T-cell (primary cell): ENCODE results near the gene SH2D7. TPM values are rescaled to one million over a fixed set of nuclear protein-coding genes. Genes with fewer than 3 reads are reported as not detected.
A peak's percentile ranks its signal among the peaks of the same experiment; 100 is the strongest.

ENCODE experiments used
- ATAC-seq, 4 experiments: fragments of 200-7000 bp in 3 of 4; fragments of 150-1000 bp in 1 of 4; cut with Tn5 transposase; replicated peaks in 1 of 4; 1 replicate in 3 of 4; 2 replicates in 1 of 4; pipeline ENCODE4 v1.10.0; 2021; ENCODE audit warnings: moderate library complexity in 3 of 4, mild to moderate bottlenecking in 2 of 4, moderate number of reproducible peaks in 1 of 4
- CTCF ChIA-PET, 2 donors: fragments of 300-600 bp; sonication (Branson Sonifier 250); formaldehyde crosslinking; loops; one replicate each; lab custom pipeline; 2022; ENCODE audit warnings: antibody characterized with exemption in 2 of 2; lab: Charles Lee
- POLR2A ChIA-PET, 2 donors: fragments of 300-600 bp; sonication (Branson Sonifier 250); formaldehyde crosslinking; loops; one replicate each; lab custom pipeline; 2022; ENCODE audit warnings: antibody characterized with exemption in 2 of 2; lab: Charles Lee
- DNase-seq, 35 experiments: peaks; one replicate each; pipeline versions ENCODE4 v3.0.0 to v3.0.0-alpha.2; 2013 to 2023
- H3K27ac ChIP-seq: one replicate; pipeline ENCODE4 v1.5.1; 2013; ENCODE audit warnings: low read length
- H3K27me3 ChIP-seq, 2 experiments: replicated peaks in 1 of 2; 1 replicate in 1 of 2; 2 replicates in 1 of 2; pipeline versions ENCODE4 v1.6.1 to v1.7.0; 2013; ENCODE audit warnings: low read length in 1 of 2, mixed read lengths in 1 of 2; ENCODE audit not compliant: control insufficient read depth in 2 of 2, insufficient read depth in 2 of 2; ENCODE audit errors: extremely low read depth in 1 of 2
- H3K36me3 ChIP-seq, 2 donors: 1 replicate in 1 of 2; 2 replicates in 1 of 2; pipeline versions ENCODE4 v1.6.1 to v1.7.0; 2013; ENCODE audit warnings: low read length in 1 of 2; ENCODE audit not compliant: control insufficient read depth in 2 of 2, insufficient read depth in 1 of 2; ENCODE audit errors: extremely low read depth in 1 of 2
- H3K4me1 ChIP-seq, 2 experiments: 1 replicate in 1 of 2; 2 replicates in 1 of 2; pipeline versions ENCODE4 v1.6.1 to v1.7.0; 2013; ENCODE audit warnings: low read length in 2 of 2, mixed read lengths in 1 of 2; ENCODE audit not compliant: insufficient read depth in 2 of 2, control insufficient read depth in 1 of 2; ENCODE audit errors: extremely low read depth in 1 of 2
- H3K4me3 ChIP-seq, 2 donors: 1 replicate in 1 of 2; 2 replicates in 1 of 2; pipeline versions ENCODE4 v1.5.1 to v1.7.0; 2013; ENCODE audit warnings: mild to moderate bottlenecking in 2 of 2, low read length in 1 of 2, moderate library complexity in 1 of 2; ENCODE audit not compliant: control insufficient read depth in 1 of 2; ENCODE audit errors: extremely low read depth in 1 of 2
- H3K9me3 ChIP-seq: 2 replicates; pipeline ENCODE4 v1.7.0; 2013
- H3K27ac Mint-ChIP-seq, 2 donors: one replicate each; pipeline ENCODE4 v1.8.0; 2020 to 2021; ENCODE audit warnings: mild to moderate bottlenecking in 2 of 2, mixed read lengths in 2 of 2
- H3K27me3 Mint-ChIP-seq, 2 donors: one replicate each; pipeline ENCODE4 v1.8.0; 2021 to 2022; ENCODE audit warnings: mixed read lengths in 2 of 2
- H3K36me3 Mint-ChIP-seq: one replicate; pipeline ENCODE4 v1.8.0; 2021; ENCODE audit warnings: mixed read lengths
- H3K4me1 Mint-ChIP-seq, 3 donors: one replicate each; pipeline ENCODE4 v1.8.0; 2020 to 2022; ENCODE audit warnings: mixed read lengths in 3 of 3, mild to moderate bottlenecking in 1 of 3
- H3K4me3 Mint-ChIP-seq, 3 donors: one replicate each; pipeline ENCODE4 v1.8.0; 2020 to 2022; ENCODE audit warnings: mild to moderate bottlenecking in 3 of 3, mixed read lengths in 3 of 3, moderate library complexity in 3 of 3
- H3K9me3 Mint-ChIP-seq, 3 donors: one replicate each; pipeline ENCODE4 v1.8.0; 2020 to 2022; ENCODE audit warnings: mixed read lengths in 3 of 3
- WGBS: methylation state at CpG from one replicate; pipeline ENCODE4 v1.1.5; 2013; ENCODE audit warnings: missing lambda C conversion rate; ENCODE audit not compliant: insufficient coverage; 5-methylcytosine and 5-hydroxymethylcytosine counted together
- total RNA-seq, 35 experiments: library from RNA in 6 of 35; stranded (reverse) in 6 of 35; fragments of 120-200 nt in 1 of 35; gene quantifications; one replicate each; pipeline versions ENCODE4 v1.2.1 to v1.2.4 and lab custom pipeline; 2013 to 2026

Gene SH2D7
- total RNA-seq, 5 donors from 2014 or later (not counting 1 experiment from before 2014, with no cell fraction given), result not detected

GRCh38 chr15:78079298-78080087 lies 12.9 kb upstream of the SH2D7 start:
- ATAC-seq, result no peak
- Mint-ChIP-seq H3K4me3 (peak overlapping the region in 1 of 3 donors; percentile 8), H3K27me3 (no peaks in the 10 kb centered on the region), H3K9me3 (no peaks in the 10 kb centered on the region), H3K4me1 (peaks cover 19 to 34% (median 26%) of the 10 kb centered on the region in 3 donors), H3K36me3 (peaks cover 7% of the 10 kb centered on the region), H3K27ac (peak overlapping the region; percentile 37 to 65)
- ChIA-PET POLR2A (no interaction called here), CTCF (interaction anchor here (0.6 to 1.7 kb wide), 3 partner anchors 20 to 331 kb away, joined by 3 to 4 read pairs (median 3); no protein-coding TSS in a partner anchor)
- H3K4me1 ChIP-seq, result peaks cover 8 to 29% of the 10 kb centered on the region in 2 experiments
- no peak overlapping the region for H3K27ac ChIP-seq
- H3K27me3 ChIP-seq, result no peaks in the 10 kb centered on the region
- no peaks in the 10 kb centered on the region for H3K9me3 ChIP-seq
- no peak for DNase-seq
- no peak overlapping the region for H3K4me3 ChIP-seq
- WGBS, result 92% methylated on average over 4 of the region's 11 CpGs
- H3K36me3 ChIP-seq, result no peaks in the 10 kb centered on the region

GRCh38 chr15:78080088-78080460 lies 12.3 kb upstream of the SH2D7 start:
- no peaks in the 10 kb centered on the region for H3K27me3 Mint-ChIP-seq
- Histone ChIP-seq H3K9me3 (no peaks in the 10 kb centered on the region), H3K27ac (no peak overlapping the region), H3K27me3 (no peaks in the 10 kb centered on the region), H3K4me3 (no peak overlapping the region), H3K36me3 (no peaks in the 10 kb centered on the region), H3K4me1 (peaks cover 8 to 28% of the 10 kb centered on the region in 2 experiments)
- CTCF ChIA-PET, result no interaction called here
- 98% methylated on average over 6 of the region's 8 CpGs for whole genome bisulfite sequencing
- H3K9me3 Mint-ChIP-seq, result no peaks in the 10 kb centered on the region
- POLR2A ChIA-PET, result no interaction called here
- no peak overlapping the region for H3K4me3 Mint-ChIP-seq
- H3K36me3 Mint-ChIP-seq, result peaks cover 4% of the 10 kb centered on the region
- no peak for ATAC-seq
- no peak for DNase-seq
- H3K4me1 Mint-ChIP-seq, result peaks cover 14 to 28% (median 22%) of the 10 kb centered on the region in 3 donors
- peak overlapping the region; percentile 25 to 37 for H3K27ac Mint-ChIP-seq

DNA sequence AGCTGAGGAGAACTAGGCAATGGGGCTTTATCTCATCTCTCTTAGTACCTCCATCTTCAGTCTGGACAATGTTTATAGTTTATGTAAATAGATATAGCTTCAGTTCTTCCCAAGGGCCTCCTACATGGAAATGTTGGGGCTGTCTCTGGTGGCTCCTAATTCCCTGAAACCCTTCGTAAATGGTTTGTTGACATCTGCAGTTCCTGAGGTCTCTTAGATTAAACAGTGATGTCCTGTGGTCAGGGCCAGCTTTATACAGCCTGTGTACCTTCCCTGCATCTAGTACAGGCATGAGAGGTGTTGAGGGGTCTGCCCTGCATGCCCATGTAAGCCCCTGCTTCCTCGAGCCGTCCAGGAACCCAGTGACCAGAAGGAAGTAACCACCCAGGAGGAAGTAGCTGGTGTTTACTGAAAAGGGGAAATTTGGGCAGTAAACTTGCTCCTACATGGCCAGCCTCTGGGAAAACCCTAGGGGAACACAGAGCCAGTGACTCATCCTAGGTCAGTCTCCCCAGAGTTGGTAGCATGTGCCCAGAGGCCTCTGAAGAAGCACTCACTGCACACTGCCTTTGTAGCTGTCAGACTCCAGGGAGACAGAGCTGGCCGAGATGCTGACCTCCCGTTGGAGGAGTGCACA lies 10.1 kb upstream of the SH2D7 start:
- ChIA-PET CTCF (no interaction called here), POLR2A (no interaction called here)
- WGBS, result 58% methylated on average over 5 of the region's 5 CpGs
- Mint-ChIP-seq H3K27me3 (no peaks in the 10 kb centered on the region), H3K36me3 (no peaks in the 10 kb centered on the region), H3K9me3 (no peaks in the 10 kb centered on the region), H3K4me1 (peaks cover 6 to 8% (median 6%) of the 10 kb centered on the region in 3 donors), H3K27ac (peak overlapping the region in 1 of 2 donors; percentile 31), H3K4me3 (no peak overlapping the region)
- ATAC-seq (no peak), DNase-seq (no peak)
- Histone ChIP-seq H3K27ac (no peak overlapping the region), H3K27me3 (no peaks in the 10 kb centered on the region), H3K9me3 (no peaks in the 10 kb centered on the region), H3K4me1 (peaks cover 3 to 9% of the 10 kb centered on the region in 2 experiments), H3K36me3 (no peaks in the 10 kb centered on the region), H3K4me3 (no peak overlapping the region)

GRCh38 chr15:78082743-78083110 lies 9.6 kb upstream of the SH2D7 start:
- Mint-ChIP-seq H3K4me3 (no peak overlapping the region), H3K36me3 (no peaks in the 10 kb centered on the region), H3K4me1 (peaks cover 6 to 7% (median 6%) of the 10 kb centered on the region in 3 donors), H3K27me3 (no peaks in the 10 kb centered on the region), H3K27ac (no peak overlapping the region), H3K9me3 (no peaks in the 10 kb centered on the region)
- Histone ChIP-seq H3K9me3 (no peaks in the 10 kb centered on the region), H3K27me3 (no peaks in the 10 kb centered on the region), H3K27ac (no peak overlapping the region), H3K4me1 (peaks cover 3 to 8% of the 10 kb centered on the region in 2 experiments), H3K36me3 (no peaks in the 10 kb centered on the region), H3K4me3 (no peak overlapping the region)
- CTCF ChIA-PET, result no interaction called here
- POLR2A ChIA-PET, result no interaction called here
- ATAC-seq, result no peak
- DNase-seq, result no peak
- 100% methylated on average over 1 of the region's 1 CpG for WGBS

- Mint-ChIP-seq H3K27me3 (no peaks in the 10 kb centered on the region), H3K9me3 (no peaks in the 10 kb centered on the region), H3K36me3 (no peaks in the 10 kb centered on the region), H3K27ac (no peak overlapping the region), H3K4me3 (no peak overlapping the region), H3K4me1 (peaks cover 2 to 3% (median 2%) of the 10 kb centered on the region in 3 donors)
- CTCF ChIA-PET, result no interaction called here
- DNase-seq (no peak), ATAC-seq (no peak)
- POLR2A ChIA-PET, result interaction anchor here in 1 of 2 donors (0.6 kb wide), 1 partner anchor 25 kb away, joined by 3 read pairs; no protein-coding TSS in a partner anchor
- Histone ChIP-seq H3K9me3 (no peaks in the 10 kb centered on the region), H3K27me3 (no peaks in the 10 kb centered on the region), H3K4me1 (peaks cover 3% of the 10 kb centered on the region in 2 experiments), H3K4me3 (no peak overlapping the region), H3K36me3 (no peaks in the 10 kb centered on the region), H3K27ac (no peak overlapping the region)
- WGBS, result 96% methylated on average over 4 of the region's 4 CpGs
Measured at GRCh38 chr15:78083186-78083585, 9.2 kb upstream of the SH2D7 start.

GRCh38 chr15:78083687-78084448 lies 8.5 kb upstream of the SH2D7 start:
- Histone ChIP-seq H3K4me1 (peaks cover 3% of the 10 kb centered on the region in 2 experiments), H3K27ac (no peak overlapping the region), H3K9me3 (no peaks in the 10 kb centered on the region), H3K4me3 (no peak overlapping the region), H3K27me3 (no peaks in the 10 kb centered on the region), H3K36me3 (no peaks in the 10 kb centered on the region)
- POLR2A ChIA-PET, result interaction anchor here in 1 of 2 donors (0.6 kb wide), 1 partner anchor 24 kb away, joined by 3 read pairs; no protein-coding TSS in a partner anchor
- Mint-ChIP-seq H3K27me3 (no peaks in the 10 kb centered on the region), H3K27ac (no peak overlapping the region), H3K4me1 (no peaks in the 10 kb centered on the region), H3K4me3 (no peak overlapping the region), H3K36me3 (no peaks in the 10 kb centered on the region), H3K9me3 (no peaks in the 10 kb centered on the region)
- DNase-seq (no peak), ATAC-seq (no peak)
- WGBS, result 100% methylated on average over 1 of the region's 6 CpGs
- CTCF ChIA-PET, result no interaction called here
